Adrenal gland (tissue), 12 donors: ENCODE results near the gene TP73. TPM values are rescaled to one million over a fixed set of nuclear protein-coding genes. Genes with fewer than 3 reads are reported as not detected.

Experiments
- DNase-seq, 7 donors: peaks; one replicate each; pipeline ENCODE4 v3.0.0-alpha.2; 2019 to 2020
- H3K27ac ChIP-seq, 5 donors: fragments of 200-600 bp; sonication (generic) in 4 of 5; 1 replicate in 3 of 5; 2 replicates in 2 of 5; pipeline versions ENCODE4 v1.5.1 to v1.8.0; 2016 to 2020; ENCODE audit warnings: mild to moderate bottlenecking in 1 of 5
- H3K27me3 ChIP-seq: fragments of 200-600 bp; 2 replicates; pipeline ENCODE4 v1.8.0; 2021
- H3K36me3 ChIP-seq, 2 donors: fragments of 200-600 bp; replicated peaks in 1 of 2; 1 replicate in 1 of 2; 2 replicates in 1 of 2; pipeline versions ENCODE4 v1.5.1 to v1.8.0; 2018 to 2022
- H3K4me1 ChIP-seq, 2 donors: fragments of 200-600 bp; replicated peaks in 1 of 2; 1 replicate in 1 of 2; 2 replicates in 1 of 2; pipeline versions ENCODE4 v1.5.1 to v1.8.0; 2018 to 2021
- H3K4me3 ChIP-seq, 4 donors: fragments of 200-600 bp; sonication (generic) in 3 of 4; one replicate each; pipeline ENCODE4 v1.5.1; 2016 to 2018
- H3K9me3 ChIP-seq, 3 donors: fragments of 200-600 bp; sonication (generic) in 1 of 3; replicated peaks in 1 of 3; 1 replicate in 2 of 3; 2 replicates in 1 of 3; pipeline versions ENCODE4 v1.5.1 to v1.8.0; 2016 to 2021
- CTCF ChIP-seq, 6 experiments: fragments of 450-650 bp in 4 of 6; fragments of 200-600 bp in 2 of 6; sonication (generic) in 1 of 6; IDR thresholded peaks; 1 replicate in 5 of 6; 2 replicates in 1 of 6; pipeline versions ENCODE4 v1.5.1 to v1.8.0; 2016 to 2021; ENCODE audit warnings: antibody characterized with exemption in 6 of 6, mild to moderate bottlenecking in 2 of 6, moderate library complexity in 1 of 6
- POLR2A ChIP-seq, 2 donors: fragments of 450-650 bp; IDR thresholded peaks; one replicate each; pipeline ENCODE4 v1.6.1; 2017; ENCODE audit warnings: antibody characterized with exemption in 2 of 2, mild to moderate bottlenecking in 2 of 2, moderate library complexity in 1 of 2
- WGBS, 4 donors: extraction: QIAGEN DNeasy Blood & Tissue Kit in 2 of 4; methylation state at CpG; one replicate each; pipeline versions ENCODE4 v1.1.5 to v1.1.7; 2013 to 2017; 5-methylcytosine and 5-hydroxymethylcytosine counted together
- intact Hi-C, 2 donors: fragments of 100-400 bp; cut with DNase I; formaldehyde crosslinking; loops; one replicate each; pipeline versions ENCODE4 v1.14.1 to v1.15.0; 2022 to 2023
- polyA plus RNA-seq, 3 donors: library from polyadenylated mRNA; stranded (reverse); fragments of 200-250 nt in 2 of 3; fragments of 350-450 nt in 1 of 3; fragmentation: Illumina TruSeq in 1 of 3; extraction: RNeasy Lipid Tissue Mini Kit (QIAGEN cat#74804) in 1 of 3; gene quantifications; one replicate each; pipeline ENCODE4 v1.2.3, GENCODE V29; 2013 to 2014
- total RNA-seq, 9 donors: library from RNA; depleted of rRNA in 4 of 9; stranded (reverse); fragments of >200 nt in 4 of 9; fragments of 120-200 nt in 1 of 9; fragmentation: NEBNext Ultra II Directional in 1 of 9; extraction: Animal tissue kit (Norgen Biotek cat#: 25700) in 1 of 9; gene quantifications; one replicate each; pipeline versions ENCODE4 v1.1.0 to v1.2.4, GENCODE V29; 2013 to 2023
- donor health status: healthy with polysubstance abuse.
- donor health status: Bipolar disorder and iron deficiency.
- donor health status: DM: yes; HTN: yes; CAD: no.
- donor health status: DM: no; HTN: no; CAD: no.
- donor health status: DM: no; HTN: no; CAD: no.
- donor health status: DM: yes; HTN: yes; CAD: no.

TP73 gene
- total and polyA plus RNA-seq, 12 donors: 0.03 to 0.22 (median 0.14) TPM; not detected in 6

GRCh38 chr1:3776231-3776961 is 124.1 kb downstream of the TP73 start:
- Histone ChIP-seq H3K27ac (no peak overlapping the region), H3K4me3 (no peak overlapping the region), H3K4me1 (peaks cover 10 to 33% of the 10 kb centered on the region in 2 donors), H3K36me3 (peaks cover 0 to 25% of the 10 kb centered on the region in 2 donors), H3K27me3 (no peaks in the 10 kb centered on the region), H3K9me3 (no peaks in the 10 kb centered on the region)
- WGBS, 4 donors: 79 to 84% (median 83%) methylated on average over 9 to 21 of the region's 21 CpGs
- intact Hi-C loops: no loop called here
- no peak for DNase-seq
- TF ChIP-seq POLR2A (IDR thresholded peaks at IDR 0.05): no peak
- TF ChIP-seq CTCF (IDR thresholded peaks at IDR 0.05): no peak

DNA sequence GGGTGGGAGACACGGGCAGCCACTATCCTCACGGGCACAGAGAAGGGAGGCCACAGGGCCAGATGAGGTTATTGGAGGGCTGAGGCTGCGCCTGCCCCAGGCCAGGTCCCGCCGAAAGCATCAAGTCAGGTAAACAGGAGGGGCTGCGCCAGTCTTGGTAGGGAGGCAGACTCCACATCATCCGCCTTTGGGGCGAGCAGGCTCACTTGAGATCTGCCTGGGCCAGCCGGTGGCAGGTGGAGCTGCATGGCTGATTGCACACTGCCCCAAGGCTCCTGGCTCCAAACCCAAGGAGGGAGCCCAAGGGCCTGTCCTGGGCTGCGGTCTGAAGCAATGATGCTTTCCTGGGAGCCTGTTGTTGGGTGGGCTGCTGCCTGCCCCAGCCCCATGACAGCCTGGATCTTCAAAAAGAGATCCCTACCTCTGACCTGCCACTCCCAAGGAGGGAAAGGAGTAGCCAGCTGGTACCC is 124.8 kb downstream of the TP73 start:
- intact Hi-C loops: no loop called here
- WGBS, 4 donors: 77 to 87% (median 85%) methylated on average over 10 of the region's 10 CpGs; no CpG with 5 or more reads in 1 of the 4 donors
- DNase-seq: no peak
- Histone ChIP-seq H3K9me3 (no peaks in the 10 kb centered on the region), H3K4me3 (no peak overlapping the region), H3K27me3 (no peaks in the 10 kb centered on the region), H3K36me3 (peaks cover 0 to 32% of the 10 kb centered on the region in 2 donors), H3K27ac (no peak overlapping the region), H3K4me1 (peaks cover 3 to 26% of the 10 kb centered on the region in 2 donors)
- no peak for TF ChIP-seq POLR2A (IDR thresholded peaks at IDR 0.05)
- no peak for TF ChIP-seq CTCF (IDR thresholded peaks at IDR 0.05)

GRCh38 chr1:3777647-3778589 is 125.6 kb downstream of the TP73 start:
- no peaks in the 10 kb centered on the region for H3K27me3 ChIP-seq
- WGBS, 4 donors: 73 to 88% (median 83%) methylated on average over 8 to 20 of the region's 20 CpGs
- no peak for TF ChIP-seq POLR2A (IDR thresholded peaks at IDR 0.05)
- no peak for TF ChIP-seq CTCF (IDR thresholded peaks at IDR 0.05)
- no peak overlapping the region for H3K4me3 ChIP-seq
- no peak overlapping the region for H3K27ac ChIP-seq
- intact Hi-C loops: no loop called here
- H3K9me3 ChIP-seq: no peaks in the 10 kb centered on the region
- no peak for DNase-seq
- peaks cover 0 to 40% of the 10 kb centered on the region in 2 donors for H3K36me3 ChIP-seq
- peaks cover 0 to 20% of the 10 kb centered on the region in 2 donors for H3K4me1 ChIP-seq
